ENCODE measurements around the gene AGXT.
A peak's percentile ranks its signal among the peaks of the same experiment; 100 is the strongest.

AGXT gene

DNA sequence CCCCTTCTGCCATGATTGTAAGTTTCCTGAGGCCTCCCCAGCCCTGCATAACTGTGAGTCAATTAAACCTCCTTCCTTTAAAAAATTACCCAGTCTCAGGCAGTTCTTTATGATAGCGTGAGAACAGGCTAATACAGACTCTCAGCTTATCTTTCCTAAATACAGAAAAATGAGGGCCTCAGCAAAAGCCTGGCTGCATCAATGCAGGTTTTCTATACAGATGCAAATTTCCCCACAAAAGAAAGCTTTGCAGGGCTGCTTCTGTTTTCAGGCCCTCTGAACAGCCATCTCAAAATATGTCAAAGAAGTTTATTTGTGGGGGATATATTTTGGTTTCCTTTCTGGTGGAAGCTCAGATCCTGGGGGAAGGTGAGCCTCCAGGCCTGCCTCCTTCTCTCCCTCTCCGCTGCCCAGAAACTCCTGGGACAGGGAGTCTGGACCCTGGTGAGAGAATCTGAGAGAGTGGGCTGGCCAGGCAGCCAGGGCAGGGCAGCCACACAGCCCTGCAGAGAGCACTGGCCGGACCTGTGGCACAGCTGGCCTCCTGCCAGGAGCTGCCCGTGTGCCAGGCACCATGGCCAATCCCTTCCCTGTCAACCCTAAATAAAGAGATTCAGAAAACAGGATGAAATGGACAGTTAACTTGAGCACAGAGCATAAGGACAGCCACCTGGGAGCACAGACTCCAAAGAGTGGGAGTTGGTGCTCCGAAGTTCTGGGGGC, 21.6 kb upstream of the AGXT start:
- H3K4me3 ChIP-seq (ENCODE audit: low read length): no peak overlapping the region
- no peak for DNase-seq (ENCODE audit: low read depth)
- TF ChIP-seq, protein P1, sequence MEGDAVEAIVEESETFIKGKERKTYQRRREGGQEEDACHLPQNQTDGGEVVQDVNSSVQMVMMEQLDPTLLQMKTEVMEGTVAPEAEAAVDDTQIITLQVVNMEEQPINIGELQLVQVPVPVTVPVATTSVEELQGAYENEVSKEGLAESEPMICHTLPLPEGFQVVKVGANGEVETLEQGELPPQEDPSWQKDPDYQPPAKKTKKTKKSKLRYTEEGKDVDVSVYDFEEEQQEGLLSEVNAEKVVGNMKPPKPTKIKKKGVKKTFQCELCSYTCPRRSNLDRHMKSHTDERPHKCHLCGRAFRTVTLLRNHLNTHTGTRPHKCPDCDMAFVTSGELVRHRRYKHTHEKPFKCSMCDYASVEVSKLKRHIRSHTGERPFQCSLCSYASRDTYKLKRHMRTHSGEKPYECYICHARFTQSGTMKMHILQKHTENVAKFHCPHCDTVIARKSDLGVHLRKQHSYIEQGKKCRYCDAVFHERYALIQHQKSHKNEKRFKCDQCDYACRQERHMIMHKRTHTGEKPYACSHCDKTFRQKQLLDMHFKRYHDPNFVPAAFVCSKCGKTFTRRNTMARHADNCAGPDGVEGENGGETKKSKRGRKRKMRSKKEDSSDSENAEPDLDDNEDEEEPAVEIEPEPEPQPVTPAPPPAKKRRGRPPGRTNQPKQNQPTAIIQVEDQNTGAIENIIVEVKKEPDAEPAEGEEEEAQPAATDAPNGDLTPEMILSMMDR (conservative IDR thresholded peaks at IDR 0.05; ENCODE audit: low read length): no peak

DNA sequence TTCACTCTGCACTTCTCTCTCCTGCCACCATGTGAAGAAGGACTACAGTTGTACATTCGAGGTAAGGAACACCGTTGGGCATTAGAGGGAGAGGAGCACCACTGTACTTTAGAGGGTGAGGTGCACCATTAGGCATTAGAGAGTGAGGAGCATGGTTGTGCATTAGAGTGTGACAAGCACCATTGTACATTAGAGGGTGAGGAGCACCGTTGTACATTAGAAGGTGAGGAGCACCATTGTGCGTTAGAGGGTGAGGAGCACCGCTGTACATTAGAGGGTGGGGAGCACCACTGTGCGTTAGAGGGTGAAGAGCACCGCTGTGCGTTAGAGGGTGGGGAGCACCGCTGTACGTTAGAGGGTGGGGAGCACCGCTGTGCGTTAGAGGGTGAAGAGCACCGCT, 20.8 kb upstream of the AGXT start:
- DNase-seq (ENCODE audit: low read depth): no peak
- no peak overlapping the region for H3K4me3 ChIP-seq (ENCODE audit: low read length)
- TF ChIP-seq, protein P1 (conservative IDR thresholded peaks at IDR 0.05; ENCODE audit: low read length): no peak

DNA sequence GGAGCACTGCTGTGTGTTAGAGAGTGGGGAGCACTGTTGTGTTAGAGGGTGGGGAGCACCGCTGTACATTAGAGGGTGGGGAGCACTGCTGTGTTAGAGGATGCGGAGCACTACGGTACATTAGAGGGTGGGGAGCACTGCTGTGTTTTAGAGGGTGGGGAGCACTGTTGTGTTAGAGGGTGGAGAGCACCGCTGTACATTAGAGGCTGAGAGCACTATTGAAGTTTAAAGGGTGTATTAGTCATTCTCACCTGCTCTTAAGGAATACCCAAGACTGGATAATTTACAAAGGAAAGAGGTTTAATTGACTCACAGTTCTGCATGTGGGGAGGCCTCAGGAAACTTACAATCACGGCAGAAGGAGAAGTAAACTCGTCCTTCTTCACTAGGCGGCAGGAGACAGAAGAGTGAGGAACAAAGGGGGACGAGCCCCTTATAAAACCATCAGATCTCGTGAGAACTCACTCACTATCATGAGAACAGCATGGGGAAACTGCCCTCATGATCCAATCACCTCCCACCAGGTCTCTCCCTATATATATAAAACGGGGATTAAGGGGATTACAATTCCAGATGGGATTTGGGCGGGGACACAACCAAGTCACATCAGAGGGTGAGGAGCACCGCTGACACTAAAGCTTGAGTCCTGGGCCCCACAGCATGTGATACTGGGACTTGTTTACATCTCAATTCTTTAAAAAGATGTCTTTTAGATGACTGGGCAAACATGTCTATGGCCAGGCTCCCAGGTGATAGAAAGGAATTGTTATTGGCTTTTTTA, 19.5 kb upstream of the AGXT start:
- H3K4me3 ChIP-seq (ENCODE audit: low read length): no peak overlapping the region
- TF ChIP-seq, protein P1 (conservative IDR thresholded peaks at IDR 0.05; ENCODE audit: low read length): no peak

DNA sequence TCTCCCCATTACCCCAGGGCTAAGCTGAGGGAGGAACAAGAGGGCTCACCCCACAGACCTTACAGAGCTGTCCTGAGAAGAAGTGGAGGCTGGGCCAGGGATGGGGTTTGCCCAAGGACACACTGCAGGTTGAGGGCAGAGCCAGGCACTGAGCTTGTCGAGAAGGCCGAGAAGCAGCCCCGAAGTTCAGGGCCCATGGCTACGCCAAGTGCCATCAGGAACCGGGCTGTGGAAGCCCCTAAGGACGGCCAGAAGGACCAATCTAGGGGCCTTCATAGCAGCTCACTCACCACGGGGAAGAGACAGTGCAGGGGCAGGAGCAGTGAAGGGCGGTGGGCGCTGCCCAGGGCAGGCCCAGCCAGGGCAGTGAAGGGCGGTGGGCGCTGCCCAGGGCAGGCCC, 18.6 kb upstream of the AGXT start:
- no peak overlapping the region for H3K4me3 ChIP-seq (ENCODE audit: low read length)
- TF ChIP-seq, protein P1 (conservative IDR thresholded peaks at IDR 0.05; ENCODE audit: low read length): no peak
- no peak for DNase-seq (ENCODE audit: low read depth)

More for the DNA sequence above, 19.5 kb upstream of the AGXT start:
- DNase-seq (ENCODE audit: low read depth): no peak

DNA sequence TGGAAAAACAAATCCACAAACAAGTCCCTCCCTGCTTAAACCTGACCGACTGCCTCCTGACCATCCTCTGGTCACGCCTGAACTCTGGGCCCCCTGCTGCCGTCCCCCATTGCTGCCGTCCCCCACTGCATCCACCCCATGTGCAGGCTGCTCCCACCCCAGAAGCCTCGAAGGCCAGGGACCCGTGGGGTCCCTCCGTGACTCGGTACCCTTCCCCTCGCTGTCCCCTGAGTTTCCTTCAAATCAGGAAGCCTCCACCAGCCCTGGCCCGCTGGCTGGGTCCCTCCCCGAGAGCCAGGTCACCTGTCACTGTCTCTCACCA, 17.9 kb upstream of the AGXT start:
- no peak for DNase-seq (ENCODE audit: low read depth)
- H3K4me3 ChIP-seq (ENCODE audit: low read length): no peak overlapping the region
- TF ChIP-seq, protein P1 (conservative IDR thresholded peaks at IDR 0.05; ENCODE audit: low read length): no peak

DNA sequence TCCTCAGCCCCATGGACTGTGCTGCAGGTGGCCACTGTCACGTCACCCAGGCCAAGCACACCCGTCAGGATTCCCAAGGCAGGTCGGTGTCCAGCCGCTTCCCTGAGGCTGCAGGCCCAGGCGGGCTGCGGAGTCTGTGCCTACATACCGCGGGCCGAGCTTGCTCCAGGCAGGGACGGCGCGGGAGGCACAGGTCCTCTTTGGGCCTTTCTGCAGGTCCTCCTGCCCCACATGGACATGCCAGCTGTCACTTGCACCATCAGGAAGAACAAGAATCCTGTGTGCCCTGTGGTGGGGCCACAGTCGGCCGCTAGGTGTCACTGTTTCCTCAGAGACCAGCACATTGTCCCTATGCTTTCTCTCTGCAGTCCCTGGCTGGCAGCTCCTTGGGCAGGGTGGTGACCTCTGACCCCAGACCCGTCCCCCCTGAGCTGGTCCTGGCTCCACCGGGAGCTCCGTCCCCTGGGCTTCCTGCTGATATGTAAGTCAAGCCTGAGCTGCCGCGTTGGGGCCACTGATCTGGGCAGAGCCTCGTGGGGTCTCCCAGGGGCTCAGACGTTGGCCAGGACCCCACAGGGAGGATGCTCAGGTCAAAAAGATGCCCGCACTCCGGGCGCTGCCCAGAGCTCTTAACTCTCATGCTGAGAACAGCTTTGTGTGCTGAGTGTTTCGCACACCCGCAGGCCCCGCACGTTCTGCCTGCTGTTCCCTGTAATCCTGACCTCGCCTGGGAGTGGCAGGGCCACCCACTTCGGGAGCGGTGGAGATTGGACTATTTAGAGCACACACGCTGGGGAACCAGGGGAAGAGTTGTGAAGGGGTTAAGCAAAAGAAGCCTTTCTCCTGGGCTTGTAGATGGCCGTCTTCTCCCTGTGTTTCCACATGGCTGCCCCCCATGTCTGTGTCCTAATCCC, 17.3 kb upstream of the AGXT start:
- H3K4me3 ChIP-seq (ENCODE audit: low read length): no peak overlapping the region
- TF ChIP-seq, protein P1 (conservative IDR thresholded peaks at IDR 0.05; ENCODE audit: low read length): peak; percentile 94
- DNase-seq (ENCODE audit: low read depth): peak; percentile 71
